Measurements from ENCODE around the gene PAM16.

PAM16 gene

DNA sequence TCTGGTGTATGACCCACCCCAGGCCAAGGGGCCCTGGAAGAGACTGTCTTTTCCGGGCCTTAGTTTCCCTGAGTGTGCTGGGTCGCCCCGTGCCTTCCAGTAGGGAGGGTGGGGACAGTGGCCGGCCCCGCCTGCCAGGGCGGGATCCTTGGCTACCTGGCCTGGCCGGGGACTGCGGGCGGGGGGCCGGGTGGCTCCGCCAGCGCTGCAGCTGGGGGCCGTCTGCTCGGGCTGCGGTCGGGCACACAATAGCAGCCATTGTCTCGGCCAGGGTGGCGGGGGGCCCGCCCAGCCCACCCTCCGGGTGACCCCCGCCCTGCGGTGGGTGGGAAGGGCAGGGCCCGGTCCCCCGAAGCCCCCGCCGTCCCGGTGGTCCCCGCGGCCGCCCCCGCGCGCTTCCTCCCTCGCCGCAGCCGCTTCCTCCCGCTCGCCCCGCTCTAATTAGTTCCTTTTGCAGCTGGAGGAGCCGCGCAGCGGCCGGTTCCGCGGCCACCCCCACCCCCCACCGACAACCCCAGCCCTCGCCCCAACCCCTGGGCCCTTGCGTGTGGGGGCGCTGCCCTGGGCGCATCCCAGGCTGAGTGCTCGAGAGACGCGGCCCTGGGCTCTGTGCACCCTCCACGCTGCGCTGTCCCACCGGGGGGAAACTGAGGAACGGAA is 23.6 kb downstream of the PAM16 start:
- in situ Hi-C loops (cut with HindIII; ENCODE audit: low pct_ligation_motif_present, low pct_unique_long_range_greater_than_20kb, low sequenced_read_pairs), result no loop called here
- DNase-seq, result no peak

DNA sequence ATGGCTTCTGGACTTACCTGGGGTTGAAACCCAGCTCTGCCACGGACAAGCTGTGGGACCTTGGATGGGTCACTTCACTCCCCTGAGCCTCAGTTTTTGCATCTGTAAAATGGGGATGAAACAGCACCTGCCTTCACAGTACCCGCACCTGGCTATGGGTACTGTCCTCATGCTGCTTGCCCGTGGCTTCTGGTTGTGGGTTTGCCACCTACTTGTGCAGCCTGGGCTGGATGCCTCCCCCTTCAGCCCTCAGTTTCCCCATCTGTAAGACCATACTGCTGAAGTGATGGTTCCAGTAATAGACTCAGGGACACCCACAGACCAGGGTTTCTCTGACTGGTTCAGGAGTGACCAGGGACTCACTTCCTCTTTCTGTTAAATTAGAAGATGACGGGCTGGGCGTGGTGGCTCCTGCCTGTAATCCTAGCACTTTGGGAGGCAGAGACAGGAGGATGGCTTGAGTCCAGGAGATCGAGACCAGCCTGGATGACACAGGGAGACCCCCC is 25.8 kb downstream of the PAM16 start:
- in situ Hi-C loops (cut with HindIII; ENCODE audit: low pct_ligation_motif_present, low pct_unique_long_range_greater_than_20kb, low sequenced_read_pairs), result no loop called here
- DNase-seq, result no peak

DNA sequence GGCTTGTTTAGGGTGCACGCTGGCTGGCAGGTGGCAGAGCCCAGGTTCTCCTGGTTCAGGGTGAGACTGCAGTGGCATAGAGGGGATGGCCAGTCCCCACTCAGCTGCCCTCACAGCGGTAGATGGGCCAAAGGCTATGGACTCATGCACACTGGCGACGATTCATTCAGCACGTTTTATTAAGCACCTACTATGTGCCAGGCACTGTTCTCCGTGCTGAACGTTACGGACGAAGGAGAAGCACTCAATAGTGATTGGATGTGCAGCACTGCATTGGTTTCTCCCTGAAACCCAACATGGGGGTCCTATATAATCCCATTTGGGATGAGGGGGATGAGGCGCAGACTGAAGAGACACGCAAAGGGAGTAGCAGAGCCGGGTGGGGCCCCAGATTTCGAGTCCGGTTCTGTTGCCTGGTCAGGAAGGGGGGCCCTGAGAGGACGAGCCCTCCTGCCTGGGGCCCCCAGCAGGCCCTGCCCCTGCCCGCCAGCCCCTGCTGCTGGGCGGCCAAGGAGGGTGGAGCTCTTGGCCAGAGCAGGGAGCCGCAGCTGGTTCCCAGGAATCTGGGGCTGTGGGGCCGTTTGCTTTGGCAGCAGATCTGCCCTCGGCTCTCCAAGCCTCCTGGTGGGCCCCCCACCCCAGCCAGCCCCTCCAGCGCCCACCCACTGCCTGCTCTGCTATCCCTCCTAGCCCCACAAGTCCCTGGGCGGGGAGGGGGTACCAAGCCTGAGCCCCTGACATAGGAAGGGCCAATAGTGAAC is 26.4 kb downstream of the PAM16 start:
- in situ Hi-C loops (cut with HindIII; ENCODE audit: low pct_ligation_motif_present, low pct_unique_long_range_greater_than_20kb, low sequenced_read_pairs), result no loop called here
- DNase-seq, result no peak

DNA sequence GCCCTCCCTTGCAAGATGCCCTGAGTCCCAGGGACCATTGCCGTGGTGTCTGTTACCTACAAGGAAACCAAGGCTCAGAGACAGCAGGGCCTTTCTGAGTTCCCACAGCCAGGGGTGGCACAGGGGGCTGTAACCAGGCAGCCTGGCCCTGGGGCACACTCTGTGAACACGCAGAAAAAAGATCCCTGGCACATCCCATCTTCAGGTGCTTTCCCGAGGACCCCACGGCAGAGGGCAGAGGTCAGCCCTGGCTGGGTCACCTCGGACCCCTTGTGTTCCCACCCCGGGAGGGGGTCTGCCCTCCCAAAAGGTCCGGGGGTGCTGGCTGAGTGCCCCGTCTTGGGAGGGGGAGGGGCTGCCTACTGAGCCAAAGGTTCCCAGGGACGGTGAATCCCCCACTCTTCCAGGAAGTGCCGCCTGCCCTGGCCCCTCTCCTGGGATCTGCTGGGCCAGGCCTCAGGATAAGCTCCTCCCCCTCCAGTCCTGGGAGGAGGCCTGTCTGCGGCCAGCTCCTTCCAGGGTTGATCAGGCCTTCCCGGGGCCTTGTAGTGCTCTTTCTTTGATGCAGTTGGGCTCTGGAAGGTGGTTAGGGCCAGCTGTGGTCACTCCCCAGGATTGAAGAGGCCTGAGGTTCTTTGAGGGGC is 27.2 kb downstream of the PAM16 start:
- in situ Hi-C loops (cut with HindIII; ENCODE audit: low pct_ligation_motif_present, low pct_unique_long_range_greater_than_20kb, low sequenced_read_pairs), result no loop called here
- peak; percentile 35 for DNase-seq

DNA sequence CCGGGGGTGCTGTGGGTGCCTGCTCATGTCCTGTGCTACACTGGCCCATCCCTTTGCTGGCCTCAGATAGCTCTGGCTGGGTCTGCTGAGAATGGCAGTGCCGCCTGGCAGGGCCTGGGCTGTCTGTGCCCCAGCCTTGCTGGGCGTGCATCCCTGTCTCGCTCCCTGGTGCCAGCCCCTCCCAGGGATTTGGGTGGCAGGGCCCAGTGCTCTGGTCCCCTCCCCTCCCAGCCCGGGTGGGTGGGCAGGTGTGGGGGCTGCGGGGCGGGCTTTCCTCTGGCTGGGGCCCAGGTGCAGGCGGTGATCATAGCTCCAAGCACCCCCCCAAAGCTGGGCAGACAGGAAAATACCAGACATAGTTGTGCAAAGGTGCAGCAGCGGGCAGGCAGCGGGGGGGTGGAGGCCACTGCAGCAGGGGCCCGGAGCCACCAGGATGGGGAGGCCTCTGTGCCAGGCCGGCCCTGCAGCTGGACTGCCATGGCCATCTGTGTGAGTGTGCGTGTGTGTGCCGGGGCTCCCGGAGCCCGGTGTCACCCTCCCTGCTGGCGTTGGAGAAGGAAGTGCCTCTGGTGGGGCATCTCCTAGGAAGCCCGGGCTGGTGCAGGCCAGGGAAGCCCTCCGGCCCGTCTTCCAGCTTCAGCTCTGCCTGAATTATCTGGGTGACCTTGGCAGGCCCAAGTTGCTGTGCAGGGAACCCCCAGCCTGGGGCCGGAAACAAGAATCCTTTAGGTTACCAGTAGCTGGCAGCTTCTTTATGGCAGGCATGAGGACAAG is 27.9 kb downstream of the PAM16 start:
- DNase-seq, result no peak
- in situ Hi-C loops (cut with HindIII; ENCODE audit: low pct_ligation_motif_present, low pct_unique_long_range_greater_than_20kb, low sequenced_read_pairs), result no loop called here

DNA sequence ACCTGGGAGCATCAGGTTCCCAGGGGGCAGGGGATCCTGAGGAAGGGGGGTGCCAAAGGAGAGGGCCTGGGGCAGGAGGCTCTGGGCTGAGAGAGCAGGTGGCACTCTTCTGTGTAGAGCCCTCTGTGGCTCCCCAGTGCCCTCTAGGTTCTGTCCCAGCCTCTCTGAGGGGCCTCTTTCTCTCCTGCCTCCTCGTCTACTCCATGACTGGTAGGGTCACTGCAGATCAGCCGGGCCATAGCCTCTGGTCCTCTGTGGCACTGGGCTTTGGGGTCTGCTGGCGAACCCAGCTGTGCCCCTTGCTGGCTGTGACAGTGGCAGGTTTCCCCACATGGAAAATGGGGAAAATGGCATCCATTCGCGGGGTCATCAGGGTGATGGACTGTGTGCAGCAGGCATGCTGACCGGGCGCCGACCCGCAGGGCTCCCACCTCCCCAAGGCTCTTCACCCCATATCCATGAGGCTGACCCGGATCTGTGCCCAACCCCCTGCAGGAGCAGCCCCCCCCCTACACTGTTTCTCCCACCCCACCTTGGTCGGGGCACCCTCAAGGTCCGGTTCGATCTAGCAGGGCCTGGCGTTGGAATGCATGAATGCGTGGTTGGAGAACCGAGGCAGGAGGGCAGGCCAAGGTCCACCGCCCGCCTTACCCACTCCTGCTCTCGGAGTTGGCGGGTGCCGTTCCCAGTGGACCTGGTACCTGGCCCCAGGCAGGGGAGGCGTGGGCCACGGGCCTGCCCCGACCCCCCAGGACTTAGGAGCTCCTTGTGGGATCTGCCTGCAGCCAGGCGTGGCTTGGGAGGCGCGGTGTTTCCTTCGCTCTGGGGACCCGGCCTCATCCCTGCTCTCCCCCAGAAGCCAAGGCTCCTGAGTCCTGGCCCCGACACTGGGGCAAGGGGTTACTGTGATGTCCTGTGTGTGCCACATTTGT is 28.7 kb downstream of the PAM16 start:
- in situ Hi-C loops (cut with HindIII; ENCODE audit: low pct_ligation_motif_present, low pct_unique_long_range_greater_than_20kb, low sequenced_read_pairs), result no loop called here
- DNase-seq, result no peak

DNA sequence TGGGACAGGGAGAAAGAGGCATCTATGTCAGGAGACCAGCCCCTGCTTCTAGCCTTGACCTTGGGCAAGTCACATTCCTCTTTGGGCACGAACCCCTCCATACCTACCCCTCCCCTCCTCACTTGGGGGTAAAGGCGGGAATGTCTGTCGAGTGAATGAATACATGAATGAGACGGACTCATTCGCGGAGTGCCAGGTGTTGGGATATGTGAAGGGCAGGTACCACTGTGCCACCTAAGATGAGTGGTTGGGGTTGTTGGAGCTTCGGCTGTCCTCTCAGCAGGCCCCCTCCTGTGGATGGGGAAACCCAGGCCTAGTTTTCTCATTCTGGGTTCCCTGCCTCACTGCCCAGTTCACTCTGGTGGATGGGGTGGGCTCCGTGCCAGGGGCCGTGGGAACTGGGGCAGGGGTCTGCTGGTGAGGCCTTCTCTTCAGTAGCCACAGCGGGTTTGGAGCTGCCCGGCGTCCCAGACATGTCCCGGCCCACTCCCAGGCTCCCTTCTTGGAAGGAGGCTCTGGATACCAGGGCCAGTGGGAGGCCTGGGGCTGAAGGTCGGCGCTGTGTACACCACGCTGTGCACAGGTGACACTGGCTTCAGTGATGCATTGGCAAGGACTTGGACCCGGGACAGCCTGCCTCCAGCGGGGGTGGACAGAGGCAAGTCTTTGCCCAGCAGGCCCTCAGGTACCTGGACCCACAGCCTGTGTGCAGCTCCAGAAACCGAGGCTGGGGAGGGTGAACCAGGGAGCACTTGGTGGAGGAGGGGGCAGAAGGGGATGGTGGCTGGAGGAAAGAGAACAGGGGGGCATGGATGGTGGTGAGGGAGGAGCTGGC is 29.6 kb downstream of the PAM16 start:
- in situ Hi-C loops (cut with HindIII; ENCODE audit: low pct_ligation_motif_present, low pct_unique_long_range_greater_than_20kb, low sequenced_read_pairs), result no loop called here
- DNase-seq, result no peak

DNA sequence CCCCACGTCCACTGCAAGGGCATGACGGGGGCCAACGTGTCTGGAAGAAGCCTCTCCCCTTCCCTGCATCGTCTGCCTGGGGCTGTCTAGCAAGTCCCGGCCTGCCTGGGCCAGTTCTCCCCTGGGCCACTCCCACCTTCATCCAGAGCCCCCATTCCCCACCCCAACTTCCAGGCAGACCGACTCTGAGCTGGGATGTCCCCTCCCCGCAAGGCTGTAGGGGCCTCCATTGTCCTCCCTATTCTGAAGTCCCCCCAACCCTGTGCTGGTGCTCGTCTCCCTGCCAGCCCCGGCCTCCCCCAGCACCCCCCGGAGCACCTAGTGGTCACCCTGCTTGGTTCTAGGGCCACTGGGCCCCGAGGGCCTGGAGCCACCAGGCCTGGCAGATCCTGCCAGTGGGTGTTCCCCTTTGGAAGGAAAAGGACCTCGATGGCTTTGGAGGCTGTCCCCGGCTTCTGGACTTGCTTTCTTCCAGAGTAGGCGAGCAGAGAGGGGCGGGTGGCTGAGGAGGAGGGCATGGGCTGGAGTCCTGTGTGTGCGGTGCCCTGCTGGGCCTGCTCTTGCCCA is 30.5 kb downstream of the PAM16 start:
- DNase-seq, result no peak
- in situ Hi-C loops (cut with HindIII; ENCODE audit: low pct_ligation_motif_present, low pct_unique_long_range_greater_than_20kb, low sequenced_read_pairs), result no loop called here

DNA sequence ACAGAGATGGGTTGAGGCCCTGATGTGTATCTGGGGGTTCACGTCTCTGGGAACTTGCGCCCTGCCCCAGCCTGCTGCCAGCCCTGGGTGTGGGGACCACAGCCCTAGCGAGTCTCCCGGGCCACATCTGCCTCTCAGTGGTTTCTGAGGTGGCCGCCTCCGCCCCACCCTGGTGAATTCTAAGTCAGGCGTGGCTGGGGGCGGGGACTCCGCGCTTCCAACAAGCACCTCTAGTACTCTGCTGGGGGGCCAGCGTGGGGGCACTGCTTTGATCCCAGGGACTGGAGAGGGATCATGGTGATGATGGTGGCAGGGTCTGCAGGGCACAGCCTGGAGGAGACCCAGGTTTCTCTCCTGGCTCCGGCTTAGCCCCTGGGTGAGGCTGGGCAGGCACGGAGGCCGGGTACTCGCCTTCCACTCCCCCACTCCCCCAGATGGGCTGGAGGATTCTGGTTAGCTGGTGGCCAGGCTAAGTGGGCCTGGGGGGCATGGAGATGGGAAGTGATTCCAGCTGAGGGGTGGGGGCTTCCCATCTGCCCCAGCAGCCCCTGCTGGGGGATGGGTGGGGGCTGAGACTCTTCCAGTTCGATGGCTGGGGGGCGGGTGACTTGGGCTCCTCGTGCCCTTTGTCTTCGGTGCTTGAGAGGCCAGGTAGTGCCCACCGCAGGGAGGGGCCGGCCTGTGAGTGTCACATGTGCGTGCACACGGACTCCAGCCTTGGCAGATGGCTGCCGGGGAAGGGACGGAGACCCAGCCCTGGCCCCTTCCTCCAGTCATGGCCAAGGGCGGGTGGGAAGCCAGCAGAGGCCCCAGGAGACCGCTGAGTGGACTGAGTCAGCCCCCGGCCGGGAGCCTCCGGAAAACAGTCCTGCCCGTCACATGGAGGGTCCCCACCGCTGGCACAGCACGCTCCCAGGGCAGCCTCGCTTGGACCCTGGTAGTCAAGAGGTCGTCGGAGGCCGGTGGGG is 31.4 kb downstream of the PAM16 start:
- DNase-seq, result no peak
- in situ Hi-C loops (cut with HindIII; ENCODE audit: low pct_ligation_motif_present, low pct_unique_long_range_greater_than_20kb, low sequenced_read_pairs), result no loop called here

DNA sequence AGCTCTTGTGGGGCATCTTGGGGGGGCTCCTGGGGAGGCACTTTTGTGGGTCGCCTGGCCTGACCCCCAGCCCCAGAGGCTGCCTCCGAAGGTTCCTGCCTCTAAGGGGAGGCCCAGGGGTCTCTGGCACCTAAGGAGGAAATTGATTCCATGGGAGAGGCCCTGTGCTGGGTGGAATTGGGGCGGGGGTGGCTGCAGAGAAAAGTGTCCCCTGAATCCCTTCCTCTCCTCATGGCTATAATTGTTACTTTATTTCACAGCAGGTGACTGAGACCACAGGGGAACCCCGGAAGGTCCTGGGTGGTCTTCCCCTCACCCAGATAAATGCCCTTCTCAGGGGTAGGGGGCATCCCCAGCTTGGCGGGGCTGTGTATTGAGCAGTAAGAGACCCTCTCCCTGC is 32.2 kb downstream of the PAM16 start:
- DNase-seq, result no peak

DNA sequence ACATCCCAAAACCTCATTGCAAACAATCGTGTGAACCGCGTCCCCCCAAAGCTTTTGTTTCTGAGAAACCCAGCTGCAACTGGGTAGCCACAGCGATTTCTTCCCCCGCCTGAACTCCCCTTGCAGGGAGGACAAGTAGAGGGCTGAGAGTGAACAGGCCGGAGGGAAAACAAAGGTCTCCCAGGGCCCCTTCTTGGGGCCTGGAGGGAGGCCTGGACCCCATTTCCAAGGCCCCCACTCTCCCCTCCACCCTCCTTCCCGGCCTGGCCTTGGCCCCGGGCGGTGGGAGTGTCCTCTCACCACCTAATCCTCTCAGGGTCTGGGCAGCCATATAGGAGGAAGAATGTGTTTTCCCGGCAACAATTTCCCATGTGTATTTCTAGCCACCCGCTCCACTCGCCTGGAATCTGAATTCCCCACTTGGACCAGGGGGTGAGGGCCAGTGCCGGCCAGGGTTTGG is 32.6 kb downstream of the PAM16 start:
- no peak for DNase-seq
- in situ Hi-C loops (cut with HindIII; ENCODE audit: low pct_ligation_motif_present, low pct_unique_long_range_greater_than_20kb, low sequenced_read_pairs), result no loop called here

More for the DNA sequence above, 32.2 kb downstream of the PAM16 start:
- in situ Hi-C loops (cut with HindIII; ENCODE audit: low pct_ligation_motif_present, low pct_unique_long_range_greater_than_20kb, low sequenced_read_pairs), result no loop called here

DNA sequence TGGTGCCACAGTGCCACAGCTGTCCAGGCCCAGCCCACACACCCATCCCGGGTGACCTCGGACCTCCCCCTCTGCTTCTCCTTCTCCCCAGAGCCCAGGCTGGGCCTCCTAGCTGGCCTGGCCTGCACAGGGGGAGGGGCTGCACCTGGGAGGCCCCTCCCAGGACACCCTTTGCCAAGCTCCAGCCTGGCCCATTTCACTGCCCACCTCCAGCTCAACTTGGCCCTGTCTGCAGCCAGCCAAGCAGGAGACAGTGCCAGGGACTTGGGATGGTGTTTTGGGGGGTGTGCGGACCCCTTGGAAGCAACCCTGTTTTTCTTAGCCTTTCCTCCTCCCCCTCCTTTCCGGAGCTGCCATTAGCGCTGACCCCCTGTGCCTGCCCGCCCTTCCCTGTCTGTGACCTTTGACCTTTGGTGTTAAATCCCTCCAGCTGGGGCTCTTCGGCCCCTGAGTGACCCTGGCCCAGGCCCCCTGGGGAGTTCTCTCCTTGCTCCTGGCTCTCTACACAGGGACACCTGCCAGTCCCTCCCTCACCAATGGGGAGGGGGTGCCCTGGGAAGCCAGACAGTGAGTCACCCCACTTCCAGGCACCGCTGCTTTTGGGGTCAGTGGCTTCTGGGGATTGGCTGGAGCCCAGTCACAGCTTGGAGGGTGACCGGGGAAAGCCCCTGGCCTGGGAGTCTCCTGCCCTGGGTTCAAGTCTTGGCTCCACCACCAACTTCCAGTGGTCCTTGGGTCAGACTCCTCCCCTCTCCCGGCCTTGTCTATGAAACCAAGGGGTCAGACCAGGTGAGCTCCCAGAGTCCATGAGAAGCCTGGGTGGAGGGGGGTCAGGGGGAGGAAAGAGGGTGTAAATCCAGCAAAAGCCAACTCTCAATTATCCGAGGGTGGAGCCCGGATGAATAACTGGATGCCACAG is 33.3 kb downstream of the PAM16 start:
- DNase-seq, result peak; percentile 85

DNA sequence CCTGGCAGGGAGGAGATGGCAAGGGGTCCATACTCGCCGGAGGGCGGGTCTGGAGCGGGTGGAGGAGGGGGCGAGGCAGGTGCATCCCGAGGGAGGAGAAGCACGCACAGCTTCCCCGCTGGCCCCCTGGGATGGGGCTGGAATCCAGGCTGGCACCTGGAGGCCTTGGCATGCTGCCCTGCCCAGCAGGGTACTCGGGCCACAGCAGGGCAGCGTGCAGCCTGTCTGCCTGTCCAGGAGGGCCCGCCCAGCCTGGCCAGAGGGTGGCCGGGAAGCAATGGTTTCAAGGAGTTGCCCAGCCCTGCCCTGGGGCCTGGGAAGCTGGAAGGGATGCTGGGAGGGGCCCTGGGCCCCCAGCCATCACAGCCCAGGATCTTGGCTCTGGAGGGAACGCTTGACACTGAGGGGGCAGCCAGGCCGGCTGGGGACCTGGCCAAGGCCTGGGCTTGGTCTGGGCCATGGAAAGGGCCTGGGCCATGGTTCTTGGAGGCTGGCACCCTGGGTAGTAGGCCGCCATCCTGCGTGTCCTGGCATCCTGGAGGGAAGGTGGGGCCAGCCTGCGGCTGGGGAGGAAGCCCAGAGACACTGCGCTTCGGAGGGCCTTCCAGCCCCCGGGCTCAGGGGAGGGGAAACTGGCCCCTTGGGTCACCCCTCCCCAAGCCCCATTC is 34.1 kb downstream of the PAM16 start:
- DNase-seq, result peak; percentile 92
- in situ Hi-C loops (cut with HindIII; ENCODE audit: low pct_ligation_motif_present, low pct_unique_long_range_greater_than_20kb, low sequenced_read_pairs), result no loop called here

More for the DNA sequence above, 33.3 kb downstream of the PAM16 start:
- in situ Hi-C loops (cut with HindIII; ENCODE audit: low pct_ligation_motif_present, low pct_unique_long_range_greater_than_20kb, low sequenced_read_pairs), result no loop called here

DNA sequence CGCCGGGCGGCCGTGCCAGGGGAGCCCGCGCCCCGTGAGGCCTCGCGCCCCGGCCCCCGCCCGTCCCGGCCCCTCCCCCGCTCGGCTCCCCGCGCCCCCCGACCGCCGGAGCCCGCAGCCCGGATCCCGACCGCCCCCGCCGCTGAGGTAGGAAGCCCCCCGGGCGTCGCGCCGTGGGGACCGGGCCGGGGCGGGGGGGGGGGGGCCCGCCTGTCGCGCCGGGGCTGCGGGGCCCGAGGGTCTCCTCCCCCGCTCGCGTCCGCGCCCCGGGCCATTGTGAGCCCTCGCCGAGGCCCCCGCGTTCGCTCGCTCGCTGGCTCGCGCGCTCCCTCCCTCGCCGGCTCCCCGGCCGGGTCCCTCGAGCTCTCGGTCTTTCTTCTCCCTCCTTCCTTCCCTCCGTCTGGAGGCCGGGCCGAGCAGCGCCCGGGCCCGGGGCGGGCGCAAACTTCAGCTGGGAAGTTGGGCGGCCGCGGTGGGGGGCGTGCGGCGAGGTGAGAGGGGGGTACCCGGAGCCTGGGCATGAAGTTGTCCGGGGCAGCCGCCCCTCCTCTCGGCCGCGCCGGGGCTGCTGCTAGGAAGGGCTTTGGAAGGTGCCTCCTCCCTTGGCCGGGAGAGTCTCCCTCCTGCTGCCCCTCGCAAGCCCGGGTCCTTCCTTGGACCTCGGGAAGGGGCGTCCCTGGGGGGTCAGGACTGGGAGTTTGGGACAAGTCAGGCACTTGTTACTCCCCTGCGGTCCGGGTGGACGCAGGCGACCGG is 34.8 kb downstream of the PAM16 start:
- in situ Hi-C loops (cut with HindIII; ENCODE audit: low pct_ligation_motif_present, low pct_unique_long_range_greater_than_20kb, low sequenced_read_pairs), result no loop called here
- DNase-seq, result peak; percentile 50
